A549 (cell line): ENCODE results near the gene NHLH1.

Experiments
- KDM1A ChIP-seq: fragments of 200-600 bp; sonication (generic); IDR thresholded peaks from 2 replicates; pipeline ENCODE4 v1.6.1; 2016; ENCODE audit warnings: low read depth, mild to moderate bottlenecking
- MAFK ChIP-seq: fragments of 450-650 bp; IDR thresholded peaks from 2 replicates; pipeline ENCODE4 v1.6.1; 2014; ENCODE audit not compliant: partially characterized antibody
- RAD21 ChIP-seq, 2 experiments: fragments of >200 bp in 1 of 2; sonication (Bioruptor Twin) in 1 of 2; formaldehyde crosslinking in 1 of 2; IDR thresholded peaks in 1 of 2; conservative IDR thresholded peaks in 1 of 2; 2 replicates in 1 of 2; 3 replicates in 1 of 2; pipeline ENCODE4 v1.6.1; 2012 to 2018; ENCODE audit warnings: inconsistent platforms in 1 of 2
- SREBF2 ChIP-seq: fragments of 450-650 bp; IDR thresholded peaks from 2 replicates; pipeline ENCODE4 v1.6.1; 2014; ENCODE audit warnings: mild to moderate bottlenecking, moderate library complexity
- TFCP2L1 ChIP-seq: fragments of 250-450 bp; sonication (Bioruptor Pico); IDR thresholded peaks from 2 replicates; pipeline ENCODE4 v1.5.0; 2021; ENCODE audit warnings: mild to moderate bottlenecking
- TF ChIP-seq, protein P1 (sequence below): fragments of >200 bp; sonication (Bioruptor Twin); formaldehyde crosslinking; IDR thresholded peaks from 3 replicates; pipeline ENCODE4 v1.5.1; 2016
- TF ChIP-seq, protein P2 (sequence below): fragments of 450-650 bp; IDR thresholded peaks from 2 replicates; pipeline ENCODE4 v1.6.1; 2014; ENCODE audit warnings: antibody characterized with exemption
- TF ChIP-seq, protein P3 (sequence below): fragments of 150-350 bp; IDR thresholded peaks from 2 replicates; pipeline ENCODE4 v1.6.1; 2014; ENCODE audit warnings: low read depth, mild to moderate bottlenecking, low read length

DNA sequence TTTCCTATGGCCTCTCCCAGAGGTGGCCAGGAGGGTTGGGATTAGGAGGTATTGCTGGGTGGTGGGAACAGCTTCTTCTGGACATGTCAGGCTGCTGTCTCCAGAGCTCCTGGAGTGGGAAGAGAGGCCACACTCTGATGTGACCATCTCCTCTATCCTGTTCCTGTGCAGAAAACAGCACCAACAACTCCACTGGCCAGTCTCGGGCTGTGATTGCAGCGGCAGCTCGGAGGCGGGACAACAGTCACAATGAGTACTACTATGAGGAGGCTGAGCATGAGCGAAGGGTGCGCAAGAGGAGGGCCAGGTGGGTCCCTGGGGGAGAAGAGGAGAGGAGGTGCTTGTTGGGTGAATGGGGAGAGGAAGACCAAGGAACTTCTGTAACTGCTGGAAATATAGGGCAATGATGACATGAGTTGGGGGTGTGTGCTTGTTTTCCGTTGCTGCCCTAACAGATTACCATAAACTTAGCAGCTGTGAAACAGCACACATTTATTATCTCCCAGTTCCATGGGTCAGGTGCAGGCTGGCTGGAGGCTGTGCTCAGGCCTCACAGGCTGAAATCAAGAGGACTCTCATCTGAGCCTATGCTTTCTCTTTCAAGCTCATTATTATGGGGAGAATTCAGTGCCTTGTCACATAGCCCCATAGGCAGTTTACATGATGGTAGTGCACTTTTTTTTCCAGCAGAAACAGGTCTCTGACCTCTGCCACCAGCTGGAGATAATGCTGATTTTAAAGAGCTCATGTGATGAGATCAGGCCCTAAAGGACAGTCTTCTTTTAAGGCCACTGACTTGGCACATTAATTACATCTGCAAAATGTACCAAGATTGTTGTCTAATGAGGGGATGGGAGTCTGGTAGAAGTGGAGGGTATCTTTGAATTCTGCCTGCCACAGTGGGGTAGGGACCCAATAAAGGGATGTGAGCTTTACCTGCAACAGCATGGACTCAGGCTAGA lies 54.3 kb downstream of the NHLH1 start:
- TF ChIP-seq, protein P1, sequence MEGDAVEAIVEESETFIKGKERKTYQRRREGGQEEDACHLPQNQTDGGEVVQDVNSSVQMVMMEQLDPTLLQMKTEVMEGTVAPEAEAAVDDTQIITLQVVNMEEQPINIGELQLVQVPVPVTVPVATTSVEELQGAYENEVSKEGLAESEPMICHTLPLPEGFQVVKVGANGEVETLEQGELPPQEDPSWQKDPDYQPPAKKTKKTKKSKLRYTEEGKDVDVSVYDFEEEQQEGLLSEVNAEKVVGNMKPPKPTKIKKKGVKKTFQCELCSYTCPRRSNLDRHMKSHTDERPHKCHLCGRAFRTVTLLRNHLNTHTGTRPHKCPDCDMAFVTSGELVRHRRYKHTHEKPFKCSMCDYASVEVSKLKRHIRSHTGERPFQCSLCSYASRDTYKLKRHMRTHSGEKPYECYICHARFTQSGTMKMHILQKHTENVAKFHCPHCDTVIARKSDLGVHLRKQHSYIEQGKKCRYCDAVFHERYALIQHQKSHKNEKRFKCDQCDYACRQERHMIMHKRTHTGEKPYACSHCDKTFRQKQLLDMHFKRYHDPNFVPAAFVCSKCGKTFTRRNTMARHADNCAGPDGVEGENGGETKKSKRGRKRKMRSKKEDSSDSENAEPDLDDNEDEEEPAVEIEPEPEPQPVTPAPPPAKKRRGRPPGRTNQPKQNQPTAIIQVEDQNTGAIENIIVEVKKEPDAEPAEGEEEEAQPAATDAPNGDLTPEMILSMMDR: no peak
- TF ChIP-seq RAD21 (conservative IDR thresholded peaks at IDR 0.05 in 1 of 2, IDR thresholded peaks at IDR 0.05 in 1 of 2) (no peak), TFCP2L1 (CRISPR knock-in tag) (no peak), MAFK (no peak), SREBF2 (no peak), KDM1A (no peak)
- TF ChIP-seq, protein P2, sequence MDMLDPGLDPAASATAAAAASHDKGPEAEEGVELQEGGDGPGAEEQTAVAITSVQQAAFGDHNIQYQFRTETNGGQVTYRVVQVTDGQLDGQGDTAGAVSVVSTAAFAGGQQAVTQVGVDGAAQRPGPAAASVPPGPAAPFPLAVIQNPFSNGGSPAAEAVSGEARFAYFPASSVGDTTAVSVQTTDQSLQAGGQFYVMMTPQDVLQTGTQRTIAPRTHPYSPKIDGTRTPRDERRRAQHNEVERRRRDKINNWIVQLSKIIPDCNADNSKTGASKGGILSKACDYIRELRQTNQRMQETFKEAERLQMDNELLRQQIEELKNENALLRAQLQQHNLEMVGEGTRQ: no peak
- TF ChIP-seq, protein P3, sequence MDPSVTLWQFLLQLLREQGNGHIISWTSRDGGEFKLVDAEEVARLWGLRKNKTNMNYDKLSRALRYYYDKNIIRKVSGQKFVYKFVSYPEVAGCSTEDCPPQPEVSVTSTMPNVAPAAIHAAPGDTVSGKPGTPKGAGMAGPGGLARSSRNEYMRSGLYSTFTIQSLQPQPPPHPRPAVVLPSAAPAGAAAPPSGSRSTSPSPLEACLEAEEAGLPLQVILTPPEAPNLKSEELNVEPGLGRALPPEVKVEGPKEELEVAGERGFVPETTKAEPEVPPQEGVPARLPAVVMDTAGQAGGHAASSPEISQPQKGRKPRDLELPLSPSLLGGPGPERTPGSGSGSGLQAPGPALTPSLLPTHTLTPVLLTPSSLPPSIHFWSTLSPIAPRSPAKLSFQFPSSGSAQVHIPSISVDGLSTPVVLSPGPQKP: no peak
